GM19193 (cell line): ENCODE measurements around the gene SFXN4.

Experiments used
- POLR2A ChIP-seq: IDR thresholded peaks from 4 replicates; pipeline ENCODE4 v1.6.1; 2011; ENCODE audit not compliant: insufficient read depth, insufficient read length; ENCODE audit errors: extremely low read depth

The SFXN4 gene

GRCh38 chr10:119162452-119163092 lies 2.9 kb downstream of the SFXN4 start:
- no peak for TF ChIP-seq POLR2A

- TF ChIP-seq POLR2A: no peak
These were observed 3.6 kb downstream of the SFXN4 start for GRCh38 chr10:119161680-119162451.

GRCh38 chr10:119159332-119159731 lies 6.2 kb downstream of the SFXN4 start:
- no peak for TF ChIP-seq POLR2A

- no peak for TF ChIP-seq POLR2A
These were observed 11.9 kb downstream of the SFXN4 start for GRCh38 chr10:119153661-119154060.

GRCh38 chr10:119153041-119153440 lies 12.5 kb downstream of the SFXN4 start:
- TF ChIP-seq POLR2A: no peak

GRCh38 chr10:119149729-119150128 lies 15.8 kb downstream of the SFXN4 start:
- TF ChIP-seq POLR2A: no peak

GRCh38 chr10:119149157-119149556 lies 16.4 kb downstream of the SFXN4 start:
- no peak for TF ChIP-seq POLR2A

- TF ChIP-seq POLR2A: no peak
These were observed 21.9 kb downstream of the SFXN4 start for GRCh38 chr10:119143657-119144056.

- no peak for TF ChIP-seq POLR2A
These were observed 24.8 kb downstream of the SFXN4 start for GRCh38 chr10:119140603-119141245.

- TF ChIP-seq POLR2A: no peak
These were observed 25.9 kb downstream of the SFXN4 start for GRCh38 chr10:119139464-119140067.

GRCh38 chr10:119138346-119139306 lies 26.9 kb downstream of the SFXN4 start:
- no peak for TF ChIP-seq POLR2A

- TF ChIP-seq POLR2A: no peak
These were observed 29.4 kb downstream of the SFXN4 start for GRCh38 chr10:119136084-119136483.

GRCh38 chr10:119135513-119135881 lies 30.0 kb downstream of the SFXN4 start:
- no peak for TF ChIP-seq POLR2A

GRCh38 chr10:119133949-119134348 lies 31.6 kb downstream of the SFXN4 start:
- TF ChIP-seq POLR2A: no peak
